Measurements from ENCODE around the gene TNFSF10.
"Not testable (repeated sequence)": the region's sequence is repeated elsewhere in the genome, so short reads cannot be mapped to it uniquely, and the experiment has no call there.

The TNFSF10 gene

GRCh38 chr3:172543884-172544283 lies 20.7 kb upstream of the TNFSF10 start:
- no peak for DNase-seq (ENCODE audit: low read depth)

GRCh38 chr3:172543419-172543818 lies 20.2 kb upstream of the TNFSF10 start:
- DNase-seq (ENCODE audit: low read depth) = no peak

DNA sequence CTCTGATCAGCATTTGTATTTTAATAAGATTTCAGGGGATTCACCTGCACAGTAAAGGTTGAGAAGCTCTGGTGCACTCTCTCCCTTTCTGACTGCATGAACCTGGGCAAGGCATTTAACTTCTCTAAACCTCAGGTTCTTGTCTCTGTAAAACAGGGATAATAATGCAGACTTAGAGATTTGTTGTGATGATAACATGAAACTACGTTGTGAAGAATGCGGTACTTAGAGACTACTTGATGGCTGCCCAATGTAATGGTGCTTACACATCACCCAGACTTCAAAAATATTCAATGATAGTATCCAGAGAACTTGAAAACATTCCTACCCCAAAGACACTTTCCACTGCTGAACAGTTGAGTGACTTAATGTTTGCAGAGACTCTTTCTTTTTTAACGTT lies 19.8 kb upstream of the TNFSF10 start:
- DNase-seq (ENCODE audit: low read depth) = no peak

- DNase-seq (ENCODE audit: low read depth) = no peak
Measured at GRCh38 chr3:172541945-172542488, 18.8 kb upstream of the TNFSF10 start.

DNA sequence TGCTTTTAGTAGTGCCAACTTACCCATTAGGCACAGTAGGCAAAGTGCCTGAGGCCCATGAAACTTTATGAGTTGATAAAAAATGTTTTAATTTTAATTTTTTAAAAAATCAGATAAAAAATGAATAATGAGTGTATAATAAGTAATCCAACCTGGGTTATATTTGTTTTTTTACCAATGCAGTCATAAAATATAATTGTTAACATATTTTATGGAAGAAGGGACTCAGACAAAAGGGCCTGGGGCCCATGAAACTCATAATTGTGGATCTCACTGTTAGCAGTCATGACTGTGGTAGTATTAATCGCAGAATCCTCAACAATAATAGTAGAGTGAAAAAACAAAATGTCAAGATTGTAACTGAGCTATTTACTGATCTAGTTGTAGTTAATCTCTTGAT lies 16.8 kb upstream of the TNFSF10 start:
- no peak for DNase-seq (ENCODE audit: low read depth)

- DNase-seq (ENCODE audit: low read depth) = no peak
Measured at GRCh38 chr3:172539273-172539672, 16.0 kb upstream of the TNFSF10 start.

- no peak for DNase-seq (ENCODE audit: low read depth)
Measured at GRCh38 chr3:172538368-172539151, 15.3 kb upstream of the TNFSF10 start.

- no peak for DNase-seq (ENCODE audit: low read depth)
Measured at GRCh38 chr3:172537507-172538158, 14.4 kb upstream of the TNFSF10 start.

DNA sequence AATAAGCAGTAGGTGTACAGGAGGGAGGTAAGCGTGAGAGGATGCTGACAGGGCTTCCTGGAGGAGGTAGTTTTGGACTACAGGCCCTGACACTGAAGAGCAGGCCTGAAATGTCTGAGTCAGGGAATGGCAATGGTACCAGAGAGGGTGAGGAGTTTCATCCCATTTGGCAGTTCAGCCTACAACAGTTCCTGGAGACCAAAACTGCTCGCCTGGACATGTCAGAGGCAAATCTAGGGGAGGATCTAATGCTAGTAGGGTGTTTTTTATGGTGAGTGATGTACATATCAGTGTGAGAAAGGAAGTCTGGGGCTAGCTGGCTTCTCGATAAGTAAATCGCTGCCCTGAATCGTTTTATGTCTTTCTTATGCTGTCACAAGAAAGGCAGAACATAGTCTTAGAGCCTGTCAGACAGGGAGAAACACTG lies 13.8 kb upstream of the TNFSF10 start:
- DNase-seq (ENCODE audit: low read depth) = no peak

DNA sequence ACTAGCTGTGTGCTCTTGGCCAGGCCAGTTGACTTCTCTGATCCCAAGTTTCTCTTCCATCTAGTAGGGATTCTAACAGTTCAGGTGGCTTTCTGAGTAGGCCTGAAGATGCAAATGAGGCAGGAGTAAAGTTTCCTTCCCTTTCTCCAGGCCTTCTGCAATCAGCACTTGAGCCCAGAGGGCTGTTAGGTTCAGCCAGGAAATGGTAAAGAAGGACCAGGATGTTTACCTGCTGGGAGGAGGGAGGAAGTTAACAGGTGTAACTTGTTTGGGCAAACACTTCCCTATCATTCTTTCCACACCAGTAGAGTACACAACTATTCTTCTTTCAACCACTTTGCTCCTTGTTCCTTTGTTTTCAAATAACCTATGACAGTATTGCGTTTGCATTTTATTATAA lies 13.3 kb upstream of the TNFSF10 start:
- DNase-seq (ENCODE audit: low read depth) = no peak

GRCh38 chr3:172530566-172530965 lies 7.3 kb upstream of the TNFSF10 start:
- no peak for DNase-seq (ENCODE audit: low read depth)

- DNase-seq (ENCODE audit: low read depth) = no peak
Measured at GRCh38 chr3:172530101-172530561, 6.9 kb upstream of the TNFSF10 start.

DNA sequence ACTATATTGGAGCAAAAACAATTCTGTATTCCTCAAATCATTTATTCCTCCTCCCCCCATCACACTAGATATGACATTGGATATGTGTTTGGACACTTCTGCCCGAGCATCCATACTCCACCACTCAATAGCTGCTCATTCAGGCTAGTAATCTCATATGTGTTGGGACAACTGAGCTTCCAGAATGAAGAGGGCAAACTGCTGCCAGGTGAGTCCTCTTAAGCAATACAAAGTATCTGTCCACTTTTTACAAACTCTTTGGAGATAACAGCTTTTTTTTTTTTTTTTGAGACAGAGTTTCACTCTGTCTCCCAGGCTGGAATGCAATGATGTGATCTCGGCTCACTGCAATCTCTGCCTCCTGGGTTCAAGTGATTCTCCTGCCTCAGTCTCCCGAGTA lies 5.4 kb upstream of the TNFSF10 start:
- no peak for DNase-seq (ENCODE audit: low read depth)

GRCh38 chr3:172527306-172527705 lies 4.1 kb upstream of the TNFSF10 start:
- DNase-seq (ENCODE audit: low read depth) = no peak

DNA sequence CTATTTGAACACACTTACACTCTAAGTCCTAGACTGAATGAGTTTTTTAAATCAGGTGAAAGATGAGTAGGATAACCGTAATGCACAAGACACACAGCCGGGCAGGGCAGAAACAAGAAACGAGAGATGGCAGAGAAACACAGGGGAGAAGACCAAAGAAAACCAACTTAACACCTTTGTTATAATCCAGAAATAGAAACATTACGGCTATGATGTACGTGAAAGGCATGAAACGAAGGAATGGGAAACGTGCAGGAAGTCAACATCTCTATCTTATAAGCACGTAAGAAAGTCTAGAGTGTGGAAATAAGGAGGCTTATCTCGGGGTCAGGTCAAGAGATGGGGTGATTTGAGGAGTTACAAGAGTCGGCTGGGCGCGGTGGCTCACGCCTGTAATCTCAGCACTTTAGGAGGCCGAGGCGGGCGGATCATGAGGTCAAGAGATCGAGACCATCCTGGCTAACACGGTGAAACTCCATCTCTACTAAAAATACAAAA lies 1.9 kb upstream of the TNFSF10 start:
- DNase-seq (ENCODE audit: low read depth) = no peak

DNA sequence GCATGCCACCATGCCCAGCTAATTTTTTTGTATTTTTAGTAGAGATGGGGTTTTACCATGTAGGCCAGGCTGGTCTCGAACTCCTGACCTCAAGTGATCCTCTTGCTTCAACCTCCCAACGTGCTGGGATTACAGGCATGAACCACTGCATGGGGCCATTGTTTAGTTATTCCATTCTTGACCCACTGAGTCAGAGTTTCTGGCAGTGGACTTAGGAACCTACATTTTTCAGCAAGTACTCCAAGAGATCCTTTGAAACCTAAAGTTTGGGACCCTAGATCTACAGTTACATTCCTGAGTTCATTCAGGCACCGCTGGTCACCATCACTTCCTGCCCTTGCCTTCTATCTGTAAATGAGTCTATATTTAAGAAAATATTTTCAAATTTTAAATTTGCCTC lies 1.4 kb upstream of the TNFSF10 start:
- no peak for DNase-seq (ENCODE audit: low read depth)

GRCh38 chr3:172521837-172522726 lies 1.1 kb downstream of the TNFSF10 start:
- DNase-seq (ENCODE audit: low read depth) = not testable (repeated sequence)

- DNase-seq (ENCODE audit: low read depth) = peak; percentile 44
Measured at GRCh38 chr3:172520301-172520831, 2.9 kb downstream of the TNFSF10 start.

DNA sequence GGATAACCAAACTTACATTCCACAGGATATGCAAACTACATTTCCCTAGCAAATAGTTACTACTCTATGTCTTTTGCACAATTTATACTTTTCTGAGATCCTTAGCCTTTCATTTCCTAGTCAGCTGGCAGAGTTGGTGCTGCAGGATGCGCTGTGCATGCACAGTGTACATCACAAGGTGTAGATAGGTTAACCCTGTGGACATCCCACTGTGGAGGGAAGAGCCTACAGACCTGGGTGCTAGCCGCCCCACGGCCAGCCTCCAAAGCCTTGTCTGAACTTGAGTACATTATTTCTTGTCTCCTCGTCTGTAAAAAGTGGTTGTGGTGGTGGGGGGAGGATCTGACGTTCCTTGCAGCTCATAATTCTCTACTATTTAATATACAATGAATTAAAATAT lies 3.5 kb downstream of the TNFSF10 start:
- no peak for DNase-seq (ENCODE audit: low read depth)

DNA sequence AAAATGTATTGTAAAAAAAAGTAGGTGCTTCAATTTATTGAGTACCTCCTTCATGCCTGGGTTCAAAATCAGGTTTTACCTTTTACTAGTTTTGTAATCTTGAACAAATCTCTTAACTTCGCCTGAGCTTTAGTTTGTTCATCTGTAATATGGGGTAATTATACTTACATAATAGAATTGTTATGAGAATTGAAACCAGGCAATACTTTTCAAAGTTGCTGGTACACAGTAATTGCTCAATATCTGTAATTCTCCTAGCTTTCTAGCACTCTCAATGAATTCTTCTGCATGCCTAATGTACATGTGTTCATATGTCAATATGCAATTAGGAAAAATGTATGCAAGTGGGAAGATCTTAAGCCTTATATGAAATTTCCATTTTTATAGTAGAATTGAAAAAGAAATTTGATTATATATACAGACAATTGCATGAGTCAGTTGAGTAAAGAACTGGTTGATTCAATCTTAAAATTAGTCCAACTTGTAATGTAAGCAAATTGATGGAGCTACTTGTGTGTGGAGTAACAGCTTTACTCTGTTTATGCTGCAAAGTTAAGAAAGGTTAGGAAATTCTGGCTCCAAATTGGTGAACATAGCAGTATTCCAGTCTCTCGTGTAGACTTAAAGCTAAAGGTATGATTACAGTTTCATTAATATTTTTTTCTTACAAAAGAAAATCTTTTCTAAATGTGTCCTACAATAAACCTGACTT lies 4.1 kb downstream of the TNFSF10 start:
- no peak for DNase-seq (ENCODE audit: low read depth)

GRCh38 chr3:172517859-172518466 lies 5.3 kb downstream of the TNFSF10 start:
- no peak for DNase-seq (ENCODE audit: low read depth)

All from stromal cell of bone marrow (primary cell).